HEK293T (cell line): Measurements from ENCODE around the gene FGD2.

Experiments
- CTCF ChIA-PET: fragments of 350-600 bp; formaldehyde crosslinking; extraction: SDS; loops from one replicate; lab custom pipeline; 2021; ENCODE audit warnings: antibody characterized with exemption, inconsistent platforms; lab: Yijun Ruan, JAX
- POLR2A ChIA-PET: fragments of 350-600 bp; formaldehyde crosslinking; extraction: SDS; loops from one replicate; lab custom pipeline; 2020; ENCODE audit warnings: antibody characterized with exemption, inconsistent platforms; lab: Yijun Ruan, JAX
- DNase-seq: peaks from one replicate; pipeline ENCODE4 v3.0.0; 2012; ENCODE audit warnings: mixed read lengths; ENCODE audit errors: extremely low spot score
- ARNT ChIP-seq: fragments of 450-650 bp; IDR thresholded peaks from 2 replicates; pipeline ENCODE4 v1.6.1; 2017; ENCODE audit warnings: mild to moderate bottlenecking
- BHLHE40 ChIP-seq: fragments of 450-650 bp; IDR thresholded peaks from 2 replicates; pipeline ENCODE4 v1.6.1; 2016; ENCODE audit warnings: mild to moderate bottlenecking, moderate library complexity, borderline replicate concordance
- CTBP1 ChIP-seq: fragments of 450-650 bp; IDR thresholded peaks from 2 replicates; pipeline ENCODE4 v1.6.1; 2016; ENCODE audit warnings: borderline replicate concordance
- ELF4 ChIP-seq: fragments of 450-650 bp; IDR thresholded peaks from 2 replicates; pipeline ENCODE4 v1.6.1; 2017; ENCODE audit warnings: antibody characterized with exemption
- FOXA1 ChIP-seq: fragments of 450-650 bp; IDR thresholded peaks from 2 replicates; pipeline ENCODE4 v1.6.1; 2016; ENCODE audit warnings: mild to moderate bottlenecking
- FOXK2 ChIP-seq: fragments of 450-650 bp; IDR thresholded peaks from 2 replicates; pipeline ENCODE4 v1.6.1; 2016; ENCODE audit warnings: mild to moderate bottlenecking
- FOXM1 ChIP-seq: fragments of 450-650 bp; IDR thresholded peaks from 2 replicates; pipeline ENCODE4 v1.6.1; 2017; ENCODE audit warnings: mild to moderate bottlenecking, borderline replicate concordance
- HDGF ChIP-seq: fragments of 450-650 bp; IDR thresholded peaks from 2 replicates; pipeline ENCODE4 v1.6.1; 2017; ENCODE audit warnings: antibody characterized with exemption, borderline replicate concordance
- L3MBTL2 ChIP-seq: fragments of 450-650 bp; conservative IDR thresholded peaks from 2 replicates; pipeline ENCODE4 v1.6.1; 2016; ENCODE audit warnings: mild to moderate bottlenecking
- LEF1 ChIP-seq: fragments of 450-650 bp; IDR thresholded peaks from 2 replicates; pipeline ENCODE4 v1.6.1; 2017; ENCODE audit warnings: mild to moderate bottlenecking, borderline replicate concordance
- NFRKB ChIP-seq: fragments of 450-650 bp; IDR thresholded peaks from 2 replicates; pipeline ENCODE4 v1.6.1; 2016; ENCODE audit warnings: mild to moderate bottlenecking, moderate library complexity
- SP1 ChIP-seq: fragments of 450-650 bp; IDR thresholded peaks from 2 replicates; pipeline ENCODE4 v1.6.1; 2017
- SUZ12 ChIP-seq: fragments of 450-650 bp; IDR thresholded peaks from 2 replicates; pipeline ENCODE4 v1.6.1; 2016; ENCODE audit warnings: mild to moderate bottlenecking
- TARDBP ChIP-seq: fragments of 450-650 bp; IDR thresholded peaks from 2 replicates; pipeline ENCODE4 v1.6.1; 2016
- ZNF384 ChIP-seq: fragments of 450-650 bp; IDR thresholded peaks from 2 replicates; pipeline ENCODE4 v1.6.1; 2016
- TF ChIP-seq, protein P1 (sequence below): fragments of 450-650 bp; IDR thresholded peaks from 2 replicates; pipeline ENCODE4 v1.6.1; 2016

Gene FGD2

DNA sequence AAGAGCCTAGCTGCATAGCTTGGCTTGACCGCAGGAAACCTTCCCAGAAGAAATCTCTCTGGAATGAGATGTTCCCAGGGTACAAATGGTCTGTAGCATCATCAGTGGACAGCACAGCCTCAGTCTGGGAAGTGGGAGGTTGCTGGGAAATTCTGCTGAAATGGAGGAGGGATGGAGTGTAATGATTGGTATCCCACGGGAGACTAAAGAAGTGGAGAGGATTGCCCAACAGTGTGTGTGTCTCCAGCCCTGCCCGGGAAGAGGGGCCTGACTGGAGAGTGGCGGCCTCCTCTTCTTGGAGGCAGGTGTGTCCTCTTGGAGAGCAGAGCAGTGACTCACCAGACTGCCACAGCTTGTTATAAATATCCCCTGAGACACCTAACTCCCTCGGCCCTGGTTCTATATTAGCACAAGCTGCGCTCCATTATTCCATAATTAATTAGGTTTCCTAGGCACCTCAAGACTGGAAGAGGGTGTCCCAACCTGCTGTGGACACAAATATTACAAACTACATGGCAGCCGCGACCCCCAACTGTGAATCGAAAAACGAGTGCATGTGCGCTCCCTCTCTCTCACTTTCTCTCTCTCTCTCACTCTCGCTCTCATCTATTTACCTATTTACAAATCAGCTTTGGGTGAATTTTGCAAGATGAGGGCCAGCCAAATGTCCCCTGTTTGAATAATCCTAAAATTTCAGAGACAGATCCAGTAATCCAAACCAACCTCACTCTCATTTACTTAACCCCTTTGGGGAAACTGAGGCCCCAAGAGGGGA, 68.8 kb downstream of the FGD2 start:
- ChIA-PET POLR2A (interaction anchor here (1.1 kb wide), 1 partner anchor 64 kb away, joined by 4 read pairs; no protein-coding TSS in a partner anchor), CTCF (no interaction called here)
- TF ChIP-seq, protein P1, sequence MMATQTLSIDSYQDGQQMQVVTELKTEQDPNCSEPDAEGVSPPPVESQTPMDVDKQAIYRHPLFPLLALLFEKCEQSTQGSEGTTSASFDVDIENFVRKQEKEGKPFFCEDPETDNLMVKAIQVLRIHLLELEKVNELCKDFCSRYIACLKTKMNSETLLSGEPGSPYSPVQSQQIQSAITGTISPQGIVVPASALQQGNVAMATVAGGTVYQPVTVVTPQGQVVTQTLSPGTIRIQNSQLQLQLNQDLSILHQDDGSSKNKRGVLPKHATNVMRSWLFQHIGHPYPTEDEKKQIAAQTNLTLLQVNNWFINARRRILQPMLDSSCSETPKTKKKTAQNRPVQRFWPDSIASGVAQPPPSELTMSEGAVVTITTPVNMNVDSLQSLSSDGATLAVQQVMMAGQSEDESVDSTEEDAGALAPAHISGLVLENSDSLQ = no peak
- TF ChIP-seq FOXK2 = no peak
- no peak for TF ChIP-seq FOXM1
- TF ChIP-seq CTBP1 = no peak
- TF ChIP-seq FOXA1 = no peak
- no peak for TF ChIP-seq SP1
- no peak for TF ChIP-seq NFRKB
- TF ChIP-seq HDGF = no peak
- TF ChIP-seq BHLHE40 = no peak
- TF ChIP-seq ELF4 = no peak
- TF ChIP-seq SUZ12 = no peak
- no peak for TF ChIP-seq TARDBP
- no peak for TF ChIP-seq ARNT
- no peak for TF ChIP-seq ZNF384
- DNase-seq = no peak

DNA sequence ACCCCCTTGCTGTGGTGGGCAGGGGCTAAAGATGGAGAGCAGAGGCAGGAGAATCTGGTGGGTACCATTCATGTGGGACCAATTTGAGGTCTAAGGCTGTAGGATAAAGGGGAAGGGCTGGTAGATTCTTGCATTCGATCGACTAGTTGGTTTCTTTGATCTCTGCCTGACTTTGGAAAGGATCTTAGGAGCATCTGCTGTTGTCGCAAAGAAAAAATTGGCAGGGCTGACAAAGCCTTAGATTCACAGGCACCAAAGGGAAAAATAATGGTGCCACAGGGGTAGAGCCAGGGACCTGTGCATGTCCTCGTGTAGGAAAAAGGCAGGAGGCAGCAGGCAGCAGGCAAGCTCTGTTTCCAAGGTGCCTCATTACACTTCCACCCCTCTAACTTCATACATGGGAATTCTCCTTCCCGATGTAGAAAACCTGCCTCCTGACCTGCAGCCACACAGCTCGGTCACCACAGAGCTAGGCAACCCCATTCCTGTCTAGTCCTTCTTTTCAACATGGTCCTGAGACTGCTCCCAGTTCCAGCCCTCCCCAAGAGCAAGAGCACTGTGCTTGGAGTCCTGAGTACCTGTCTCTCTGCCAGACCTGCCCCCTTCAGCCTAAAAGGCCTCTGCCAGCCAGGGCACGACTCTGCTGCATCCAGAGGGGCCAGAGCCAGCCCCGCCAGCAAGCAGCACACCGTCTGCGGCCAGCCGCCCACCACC, 71.9 kb downstream of the FGD2 start:
- POLR2A ChIA-PET = no interaction called here
- no peak for DNase-seq
- CTCF ChIA-PET = no interaction called here
- TF ChIP-seq ARNT = no peak
- TF ChIP-seq, protein P1 = no peak
- TF ChIP-seq FOXK2 = no peak
- no peak for TF ChIP-seq SUZ12
- no peak for TF ChIP-seq NFRKB
- no peak for TF ChIP-seq FOXM1
- no peak for TF ChIP-seq ZNF384
- TF ChIP-seq SP1 = no peak
- TF ChIP-seq ELF4 = no peak
- TF ChIP-seq TARDBP = no peak
- TF ChIP-seq FOXA1 = no peak
- TF ChIP-seq LEF1 = no peak
- no peak for TF ChIP-seq CTBP1
- TF ChIP-seq HDGF = no peak
- no peak for TF ChIP-seq L3MBTL2

DNA sequence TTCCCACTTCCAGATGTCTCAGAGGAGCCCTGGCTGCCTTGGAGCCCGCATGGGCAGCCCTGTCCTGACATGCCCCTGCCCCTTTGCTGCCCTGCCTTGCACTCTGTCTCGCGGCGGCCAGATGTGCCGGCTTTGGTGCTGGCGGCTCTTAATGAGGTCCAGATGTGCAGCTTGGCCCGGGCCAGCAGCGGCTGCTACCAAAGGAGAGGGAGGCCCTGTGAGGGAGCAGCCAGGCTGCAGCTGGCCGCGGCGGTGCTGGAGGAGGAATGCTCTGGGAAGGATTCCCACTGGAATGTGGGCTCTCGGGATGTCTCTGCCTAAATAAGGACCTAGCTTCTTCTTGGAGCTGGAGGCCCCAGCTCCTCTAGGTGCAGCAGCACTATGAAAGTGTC, 72.4 kb downstream of the FGD2 start:
- POLR2A ChIA-PET = no interaction called here
- TF ChIP-seq, protein P1 = no peak
- TF ChIP-seq CTBP1 (no peak), TARDBP (no peak), ELF4 (no peak), ZNF384 (no peak), L3MBTL2 (no peak), BHLHE40 (no peak), LEF1 (no peak), ARNT (no peak), FOXK2 (no peak), FOXM1 (no peak), SUZ12 (no peak), NFRKB (no peak), HDGF (no peak), SP1 (no peak), FOXA1 (no peak)
- DNase-seq = no peak
- CTCF ChIA-PET = no interaction called here
